K562 (cell line): ENCODE measurements around the gene ZDHHC11. TPM values are rescaled to one million over a fixed set of nuclear protein-coding genes. Genes with fewer than 3 reads are reported as not detected.

Experiments used
- ATAC-seq: fragments of 200-7000 bp; cut with Tn5 transposase; 3 replicates; pipeline ENCODE4 v1.9.1; 2020; ENCODE audit warnings: moderate library complexity
- BruUV-seq: library from RNA; stranded (reverse); fragments of 400-500 nt; replicated peaks from 2 replicates; lab custom pipeline; 2021; lab: Mats Ljungman, UMichigan
- CTCF ChIA-PET: fragments of 300-600 bp; formaldehyde crosslinking; extraction: SDS; loops from one replicate; lab custom pipeline; 2021; ENCODE audit warnings: low intra/inter-chr PET ratio; lab: Yijun Ruan, JAX
- POLR2A ChIA-PET: fragments of 300-600, 350-650 bp; sonication (Branson Sonifier 250); formaldehyde crosslinking; extraction: SDS; loops from one replicate; lab custom pipeline; 2021; ENCODE audit warnings: antibody characterized with exemption, inconsistent platforms; lab: Yijun Ruan, JAX
- DNase-seq, 4 experiments: peaks; one replicate each; pipeline versions ENCODE4 v3.0.0 to v3.0.0-alpha.2; 2011 to 2018; ENCODE audit warnings: low spot score in 3 of 4, mixed read lengths in 3 of 4; ENCODE audit errors: extremely low read depth in 1 of 4
- FAIRE-seq: peaks from 2 replicates; lab custom pipeline; 2011; peaks lifted over from hg19 to GRCh38; lab: Jason Lieb, UNC
- H2AFZ ChIP-seq: 2 replicates; pipeline ENCODE4 v1.6.0; 2011; ENCODE audit warnings: low read depth, low read length, control low read depth, inconsistent platforms
- H3K27ac ChIP-seq: fragments of 200-600 bp; 3 replicates; pipeline ENCODE4 v1.8.0; 2011; ENCODE audit warnings: low read depth, mild to moderate bottlenecking, control low read depth, inconsistent platforms, low read length, moderate library complexity, mixed read lengths; ENCODE audit errors: extremely low read depth
- H3K27me3 ChIP-seq, 2 experiments: fragments of 300-600 bp in 1 of 2; 2 replicates in 1 of 2; 3 replicates in 1 of 2; pipeline versions ENCODE4 v1.6.0 to v1.8.0; 2011; ENCODE audit warnings: inconsistent platforms in 2 of 2, low read length in 2 of 2, mild to moderate bottlenecking in 1 of 2, mixed read lengths in 1 of 2, moderate library complexity in 1 of 2; ENCODE audit not compliant: control insufficient read depth in 2 of 2, insufficient read depth in 2 of 2
- H3K36me3 ChIP-seq: fragments of 300-600 bp; 3 replicates; pipeline ENCODE4 v1.8.0; 2011; ENCODE audit warnings: mild to moderate bottlenecking, low read length, inconsistent platforms; ENCODE audit not compliant: control insufficient read depth, insufficient read depth
- H3K4me1 ChIP-seq, 2 experiments: fragments of 200-600 bp in 1 of 2; replicated peaks in 1 of 2; 2 replicates in 1 of 2; 3 replicates in 1 of 2; pipeline versions ENCODE4 v1.5.1 to v1.8.0; 2011; ENCODE audit warnings: inconsistent platforms in 2 of 2, low read length in 2 of 2, mild to moderate bottlenecking in 1 of 2, mixed read lengths in 1 of 2, moderate library complexity in 1 of 2; ENCODE audit not compliant: control insufficient read depth in 2 of 2, insufficient read depth in 2 of 2
- H3K4me2 ChIP-seq: 2 replicates; pipeline ENCODE4 v1.6.1; 2011; ENCODE audit warnings: low read length, control low read depth, inconsistent platforms, mixed read lengths; ENCODE audit not compliant: insufficient read depth
- H3K4me3 ChIP-seq: fragments of 200-600 bp; sonication (generic), shearing (Covaris generic); 2 replicates; pipeline ENCODE4 v1.5.1; 2016; ENCODE audit warnings: control low read depth, inconsistent platforms
- H3K79me2 ChIP-seq: fragments of 200-600 bp; 3 replicates; pipeline ENCODE4 v1.8.0; 2011; ENCODE audit warnings: low read length, inconsistent platforms; ENCODE audit not compliant: control insufficient read depth, insufficient read depth
- H3K9ac ChIP-seq, 2 experiments: 2 replicates each; pipeline versions ENCODE4 v1.6.0 to v1.6.1; 2011; ENCODE audit warnings: low read depth in 2 of 2, low read length in 2 of 2, control low read depth in 1 of 2, inconsistent platforms in 1 of 2, mild to moderate bottlenecking in 1 of 2, mixed read lengths in 1 of 2; ENCODE audit not compliant: insufficient read depth in 1 of 2
- H3K9me1 ChIP-seq: one replicate; pipeline ENCODE4 v1.6.0; 2011; ENCODE audit warnings: inconsistent platforms, mild to moderate bottlenecking, low read length, moderate library complexity; ENCODE audit not compliant: control insufficient read depth, insufficient read depth
- H3K9me3 ChIP-seq: replicated peaks from 2 replicates; pipeline ENCODE4 v1.5.1; 2011; ENCODE audit warnings: low read depth, low read length, inconsistent platforms; ENCODE audit not compliant: control insufficient read depth, insufficient read depth
- H4K20me1 ChIP-seq: replicated peaks from 2 replicates; pipeline ENCODE4 v1.6.1; 2011; ENCODE audit warnings: low read length, inconsistent platforms, mixed read lengths; ENCODE audit not compliant: control insufficient read depth, insufficient read depth
- KDM1A ChIP-seq, 2 experiments: fragments of 450-650 bp; IDR thresholded peaks; 2 replicates each; pipeline ENCODE4 v1.6.1; 2016; ENCODE audit warnings: mild to moderate bottlenecking in 2 of 2
- TBP ChIP-seq: optimal IDR thresholded peaks from 2 replicates; pipeline ENCODE3; 2011; ENCODE audit warnings: low read depth, low read length, improper control_type of control experiment
- ZNF146 ChIP-seq: IDR thresholded peaks from one replicate; pipeline ENCODE4 v1.6.1; 2018; ENCODE audit warnings: missing compliant biosample characterization; ENCODE audit not compliant: unreplicated experiment
- WGBS: fragments of 100-300 bp; shearing (Covaris generic); methylation state at CpG from one replicate; pipeline ENCODE4 v1.1.6; 2016; ENCODE audit warnings: low coverage, mixed read lengths; ENCODE audit not compliant: insufficient coverage; ENCODE audit errors: missing lambda C conversion rate; 5-methylcytosine and 5-hydroxymethylcytosine counted together
- in situ Hi-C: fragments of 300-500 bp; cut with MboI; formaldehyde crosslinking; loops from 4 replicates; pipeline ENCODE4 v1.15.0; 2018; ENCODE audit warnings: inconsistent platforms, mixed read lengths
- intact Hi-C: fragments of 100-400 bp; cut with micrococcal nuclease; formaldehyde crosslinking; loops from 2 replicates; pipeline ENCODE4 v1.14.2; 2022
- polyA plus RNA-seq, 8 experiments: library from polyadenylated mRNA; depleted of rRNA in 4 of 8; stranded (reverse) in 5 of 8; unstranded in 3 of 8; fragments of >200 nt; fragmentation: Nextera tagmentation in 2 of 8; fragmentation: Illumina TruSeq in 1 of 8; extraction: Ambion mirVana in 2 of 8; extraction: Trizol in 1 of 8; gene quantifications; 2 replicates each; pipeline versions ENCODE4 v1.2.1 to v1.2.3, GENCODE V29; 2011 to 2014; ENCODE audit warnings: inconsistent platforms in 1 of 8, missing spikeins in 1 of 8
- total RNA-seq, 7 experiments: library from RNA; depleted of rRNA in 6 of 7; stranded (reverse); fragments of >200 nt in 6 of 7; fragmentation: Illumina TruSeq in 2 of 7; extraction: Trizol in 2 of 7; gene quantifications; 2 replicates each; pipeline versions ENCODE4 v1.2.1 to v1.2.3, GENCODE V29; 2011 to 2021; ENCODE audit warnings: low replicate concordance in 1 of 7
- TF ChIP-seq, protein P1 (sequence below), 2 experiments: fragments of 450-650 bp; formaldehyde crosslinking in 1 of 2; IDR thresholded peaks; 2 replicates each; pipeline versions ENCODE4 v1.4.0 to v1.6.1; 2014 to 2020; ENCODE audit warnings: mild to moderate bottlenecking in 2 of 2, borderline replicate concordance in 1 of 2, low read depth in 1 of 2
- TF ChIP-seq, protein P2 (sequence below), 3 experiments: IDR thresholded peaks in 2 of 3; conservative IDR thresholded peaks in 1 of 3; 2 replicates each; pipeline ENCODE4 v1.5.1; 2011 to 2012; ENCODE audit warnings: low read length in 3 of 3, mild to moderate bottlenecking in 3 of 3, control low read depth in 2 of 3, improper control_type of control experiment in 1 of 3, inconsistent platforms in 1 of 3, low read depth in 1 of 3, mixed read lengths in 1 of 3, moderate library complexity in 1 of 3; ENCODE audit not compliant: insufficient read depth in 2 of 3

ZDHHC11 gene
- total and polyA plus RNA-seq, 9 of the 15 experiments (the other 6 are each of a cell fraction or from before 2014, with no cell fraction given): 0.07 to 2.3 (median 0.52) TPM

DNA sequence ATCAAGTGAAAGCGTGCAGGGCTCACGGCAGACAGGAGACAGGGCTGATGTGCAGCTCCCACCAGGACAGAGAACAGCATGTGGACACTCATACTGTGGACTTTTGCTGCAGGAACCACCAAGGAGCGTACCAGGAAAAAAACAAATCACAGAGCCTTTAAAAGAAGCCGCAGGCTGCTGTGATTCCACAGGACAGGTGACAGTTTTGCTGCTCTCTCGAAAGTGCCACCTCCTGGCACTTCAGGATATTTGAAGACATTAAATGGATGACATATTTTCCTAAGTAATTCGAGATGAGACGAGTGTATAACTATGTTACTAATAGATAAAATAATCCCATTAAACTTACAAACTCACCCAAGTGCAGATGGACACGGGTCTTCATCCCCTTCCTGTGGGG is 29.3 kb downstream of the ZDHHC11 start:
- Histone ChIP-seq H3K27me3 (peaks cover 34 to 55% of the 10 kb centered on the region in 2 experiments), H3K9ac (no peak overlapping the region), H3K4me3 (no peak overlapping the region), H4K20me1 (no peaks in the 10 kb centered on the region; the same call in 1 of the 2 replicates), H2AFZ (no peak overlapping the region), H3K79me2 (no peaks in the 10 kb centered on the region), H3K9me3 (0 out of 2 replicates have a peak, but pooled peaks cover under 1% of the 10 kb centered on the region), H3K4me2 (no peak overlapping the region), H3K9me1 (no peaks in the 10 kb centered on the region), H3K36me3 (no peaks in the 10 kb centered on the region), H3K27ac (no peak overlapping the region), H3K4me1 (no peaks in the 10 kb centered on the region)
- ChIA-PET CTCF (no interaction called here), POLR2A (no interaction called here)
- no TSS peak for BruUV-seq
- ATAC-seq (no peak), DNase-seq (no peak), FAIRE-seq (no peak)
- WGBS: 1% methylated on average over 8 of the region's 8 CpGs
- in situ Hi-C loops (loop anchor here (5.0 kb wide), 1 partner anchor 89 kb away; no protein-coding TSS in a partner anchor), intact Hi-C loops (no loop called here)
- TF ChIP-seq, protein P1, sequence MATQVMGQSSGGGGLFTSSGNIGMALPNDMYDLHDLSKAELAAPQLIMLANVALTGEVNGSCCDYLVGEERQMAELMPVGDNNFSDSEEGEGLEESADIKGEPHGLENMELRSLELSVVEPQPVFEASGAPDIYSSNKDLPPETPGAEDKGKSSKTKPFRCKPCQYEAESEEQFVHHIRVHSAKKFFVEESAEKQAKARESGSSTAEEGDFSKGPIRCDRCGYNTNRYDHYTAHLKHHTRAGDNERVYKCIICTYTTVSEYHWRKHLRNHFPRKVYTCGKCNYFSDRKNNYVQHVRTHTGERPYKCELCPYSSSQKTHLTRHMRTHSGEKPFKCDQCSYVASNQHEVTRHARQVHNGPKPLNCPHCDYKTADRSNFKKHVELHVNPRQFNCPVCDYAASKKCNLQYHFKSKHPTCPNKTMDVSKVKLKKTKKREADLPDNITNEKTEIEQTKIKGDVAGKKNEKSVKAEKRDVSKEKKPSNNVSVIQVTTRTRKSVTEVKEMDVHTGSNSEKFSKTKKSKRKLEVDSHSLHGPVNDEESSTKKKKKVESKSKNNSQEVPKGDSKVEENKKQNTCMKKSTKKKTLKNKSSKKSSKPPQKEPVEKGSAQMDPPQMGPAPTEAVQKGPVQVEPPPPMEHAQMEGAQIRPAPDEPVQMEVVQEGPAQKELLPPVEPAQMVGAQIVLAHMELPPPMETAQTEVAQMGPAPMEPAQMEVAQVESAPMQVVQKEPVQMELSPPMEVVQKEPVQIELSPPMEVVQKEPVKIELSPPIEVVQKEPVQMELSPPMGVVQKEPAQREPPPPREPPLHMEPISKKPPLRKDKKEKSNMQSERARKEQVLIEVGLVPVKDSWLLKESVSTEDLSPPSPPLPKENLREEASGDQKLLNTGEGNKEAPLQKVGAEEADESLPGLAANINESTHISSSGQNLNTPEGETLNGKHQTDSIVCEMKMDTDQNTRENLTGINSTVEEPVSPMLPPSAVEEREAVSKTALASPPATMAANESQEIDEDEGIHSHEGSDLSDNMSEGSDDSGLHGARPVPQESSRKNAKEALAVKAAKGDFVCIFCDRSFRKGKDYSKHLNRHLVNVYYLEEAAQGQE (IDR thresholded peaks at IDR 0.05; ENCODE audit: borderline replicate concordance): 0 out of 2 replicates have a peak, but pooled peaks have one; percentile 3
- TF ChIP-seq, protein P1 (CRISPR knock-in tag; IDR thresholded peaks at IDR 0.05; ENCODE audit: low read depth): no peak
- TF ChIP-seq TBP: no peak
- TF ChIP-seq, protein P2, sequence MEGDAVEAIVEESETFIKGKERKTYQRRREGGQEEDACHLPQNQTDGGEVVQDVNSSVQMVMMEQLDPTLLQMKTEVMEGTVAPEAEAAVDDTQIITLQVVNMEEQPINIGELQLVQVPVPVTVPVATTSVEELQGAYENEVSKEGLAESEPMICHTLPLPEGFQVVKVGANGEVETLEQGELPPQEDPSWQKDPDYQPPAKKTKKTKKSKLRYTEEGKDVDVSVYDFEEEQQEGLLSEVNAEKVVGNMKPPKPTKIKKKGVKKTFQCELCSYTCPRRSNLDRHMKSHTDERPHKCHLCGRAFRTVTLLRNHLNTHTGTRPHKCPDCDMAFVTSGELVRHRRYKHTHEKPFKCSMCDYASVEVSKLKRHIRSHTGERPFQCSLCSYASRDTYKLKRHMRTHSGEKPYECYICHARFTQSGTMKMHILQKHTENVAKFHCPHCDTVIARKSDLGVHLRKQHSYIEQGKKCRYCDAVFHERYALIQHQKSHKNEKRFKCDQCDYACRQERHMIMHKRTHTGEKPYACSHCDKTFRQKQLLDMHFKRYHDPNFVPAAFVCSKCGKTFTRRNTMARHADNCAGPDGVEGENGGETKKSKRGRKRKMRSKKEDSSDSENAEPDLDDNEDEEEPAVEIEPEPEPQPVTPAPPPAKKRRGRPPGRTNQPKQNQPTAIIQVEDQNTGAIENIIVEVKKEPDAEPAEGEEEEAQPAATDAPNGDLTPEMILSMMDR (IDR thresholded peaks at IDR 0.05 in 2 of 3, conservative IDR thresholded peaks at IDR 0.05 in 1 of 3; ENCODE audit: insufficient read depth in 2 of 3, low read depth in 1 of 3, low read length in 3 of 3): peak in 1 of 3 experiments; percentile 7; a peak in 1 of 6 replicates
- TF ChIP-seq ZNF146 (CRISPR knock-in tag): no peak
- 0 out of 4 replicates have a peak, but pooled peaks of 1 of the 2 experiments have one; percentile 23 for TF ChIP-seq KDM1A (IDR thresholded peaks at IDR 0.05)
